ENCODE data around the gene PCA3. TPM values are rescaled to one million over a fixed set of nuclear protein-coding genes. Genes with fewer than 3 reads are reported as not detected.

PCA3 gene
- total RNA-seq, 1 experiment from 2014 or later = not detected

DNA sequence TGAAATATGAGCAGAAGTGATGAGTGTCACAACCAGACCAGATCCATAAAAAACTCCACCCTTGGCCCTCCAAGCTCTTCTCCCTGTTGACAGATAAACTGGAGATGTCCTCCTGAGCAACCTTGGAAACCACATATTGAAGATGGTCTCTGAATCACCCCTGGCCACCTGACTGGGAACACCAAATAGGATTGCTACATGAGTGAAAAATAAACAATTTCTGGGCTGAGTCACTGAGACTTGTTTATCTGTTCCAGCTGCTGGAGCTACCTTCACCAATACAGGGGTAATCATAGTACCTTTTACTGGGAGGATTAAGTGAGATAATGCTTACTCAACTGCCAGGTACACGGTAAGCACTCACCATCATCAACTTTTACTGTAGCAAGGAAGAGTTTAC, 53.3 kb downstream of the PCA3 start:
- H4K20me1 ChIP-seq (ENCODE audit: insufficient read depth) = no peaks in the 10 kb centered on the region
- H3K79me2 ChIP-seq (ENCODE audit: insufficient read depth, low read length) = no peaks in the 10 kb centered on the region
- RAD21 ChIA-PET (ENCODE audit: low non-redundant PET in 1 of 2, low total read pairs in 2 of 2, uncharacterized antibody in 2 of 2, unreplicated experiment in 2 of 2) = no interaction called here
- DNase-seq (ENCODE audit: low read depth, low spot score) = no peak
- intact Hi-C loops (cut with micrococcal nuclease) = no loop called here
- TF ChIP-seq SRF (IDR thresholded peaks at IDR 0.05; ENCODE audit: low read depth) (no peak), EZH2 (IDR thresholded peaks at IDR 0.05) (no peak), POLR2A (IDR thresholded peaks at IDR 0.05; ENCODE audit: borderline replicate concordance, extremely low read depth, insufficient read depth, insufficient read length) (no peak), ZFX (IDR thresholded peaks at IDR 0.05) (no peak), YY1 (IDR thresholded peaks at IDR 0.05; ENCODE audit: extremely low read depth, insufficient replicate concordance, low read depth, low read length) (no peak), EGR1 (IDR thresholded peaks at IDR 0.05; ENCODE audit: low read depth) (no peak)
- TF ChIP-seq, protein P1, sequence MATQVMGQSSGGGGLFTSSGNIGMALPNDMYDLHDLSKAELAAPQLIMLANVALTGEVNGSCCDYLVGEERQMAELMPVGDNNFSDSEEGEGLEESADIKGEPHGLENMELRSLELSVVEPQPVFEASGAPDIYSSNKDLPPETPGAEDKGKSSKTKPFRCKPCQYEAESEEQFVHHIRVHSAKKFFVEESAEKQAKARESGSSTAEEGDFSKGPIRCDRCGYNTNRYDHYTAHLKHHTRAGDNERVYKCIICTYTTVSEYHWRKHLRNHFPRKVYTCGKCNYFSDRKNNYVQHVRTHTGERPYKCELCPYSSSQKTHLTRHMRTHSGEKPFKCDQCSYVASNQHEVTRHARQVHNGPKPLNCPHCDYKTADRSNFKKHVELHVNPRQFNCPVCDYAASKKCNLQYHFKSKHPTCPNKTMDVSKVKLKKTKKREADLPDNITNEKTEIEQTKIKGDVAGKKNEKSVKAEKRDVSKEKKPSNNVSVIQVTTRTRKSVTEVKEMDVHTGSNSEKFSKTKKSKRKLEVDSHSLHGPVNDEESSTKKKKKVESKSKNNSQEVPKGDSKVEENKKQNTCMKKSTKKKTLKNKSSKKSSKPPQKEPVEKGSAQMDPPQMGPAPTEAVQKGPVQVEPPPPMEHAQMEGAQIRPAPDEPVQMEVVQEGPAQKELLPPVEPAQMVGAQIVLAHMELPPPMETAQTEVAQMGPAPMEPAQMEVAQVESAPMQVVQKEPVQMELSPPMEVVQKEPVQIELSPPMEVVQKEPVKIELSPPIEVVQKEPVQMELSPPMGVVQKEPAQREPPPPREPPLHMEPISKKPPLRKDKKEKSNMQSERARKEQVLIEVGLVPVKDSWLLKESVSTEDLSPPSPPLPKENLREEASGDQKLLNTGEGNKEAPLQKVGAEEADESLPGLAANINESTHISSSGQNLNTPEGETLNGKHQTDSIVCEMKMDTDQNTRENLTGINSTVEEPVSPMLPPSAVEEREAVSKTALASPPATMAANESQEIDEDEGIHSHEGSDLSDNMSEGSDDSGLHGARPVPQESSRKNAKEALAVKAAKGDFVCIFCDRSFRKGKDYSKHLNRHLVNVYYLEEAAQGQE (IDR thresholded peaks at IDR 0.05; ENCODE audit: low read depth) = no peak
- TF ChIP-seq, protein P2, sequence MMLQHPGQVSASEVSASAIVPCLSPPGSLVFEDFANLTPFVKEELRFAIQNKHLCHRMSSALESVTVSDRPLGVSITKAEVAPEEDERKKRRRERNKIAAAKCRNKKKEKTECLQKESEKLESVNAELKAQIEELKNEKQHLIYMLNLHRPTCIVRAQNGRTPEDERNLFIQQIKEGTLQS (IDR thresholded peaks at IDR 0.05) = no peak
- no peak overlapping the region for H3K4me3 ChIP-seq (replicated peaks in 1 of 2; ENCODE audit: low read depth in 1 of 2, low read length in 2 of 2)
- no peaks in the 10 kb centered on the region for H3K9me3 ChIP-seq (ENCODE audit: control insufficient read depth in 1 of 2, insufficient read depth in 1 of 2, low read depth in 1 of 2, low read length in 2 of 2)
- no peaks in the 10 kb centered on the region for H3K9me2 ChIP-seq (ENCODE audit: insufficient read depth)
- H3K4me2 ChIP-seq (ENCODE audit: low read length) = peak overlapping the region; percentile 46
- H3K27ac ChIP-seq (ENCODE audit: low read depth, low read length) = peak overlapping the region; percentile 55; the same call in 1 of the 2 replicates
- POLR2A ChIA-PET = no interaction called here
- H2AFZ ChIP-seq (ENCODE audit: low read depth, low read length, poor library complexity, severe bottlenecking) = peak overlapping the region; percentile 2
- no peak overlapping the region for H3K9ac ChIP-seq (ENCODE audit: low read length)
- peak; percentile 22 for ATAC-seq
- BruUV-seq (replicated peaks) = no TSS peak
- CTCF ChIA-PET = interaction anchor here (1.0 to 1.2 kb wide), 2 partner anchors 10 to 179 kb away, joined by 3 to 4 read pairs; no protein-coding TSS in a partner anchor
- H3K36me3 ChIP-seq (ENCODE audit: control insufficient read depth in 1 of 2, insufficient read depth in 2 of 2, low read length in 2 of 2) = no peaks in the 10 kb centered on the region
- H3K4me1 ChIP-seq (ENCODE audit: control insufficient read depth in 1 of 2, insufficient read depth in 2 of 2, low read length in 2 of 2) = peaks cover 9 to 18% of the 10 kb centered on the region in 2 experiments; a peak in 3 of 4 replicates
- H3K27me3 ChIP-seq (ENCODE audit: insufficient read depth, low read length) = no peaks in the 10 kb centered on the region
